Transverse colon (tissue), 4 donors: Measurements from ENCODE around the gene HIVEP3.

ENCODE experiments used
- CTCF ChIP-seq, 5 experiments: fragments of 200-600 bp in 3 of 5; fragments of 450-650 bp in 2 of 5; sonication (generic) in 3 of 5; IDR thresholded peaks; 1 replicate in 2 of 5; 2 replicates in 3 of 5; pipeline ENCODE4 v1.5.1; 2016 to 2017; ENCODE audit warnings: antibody characterized with exemption in 5 of 5, inconsistent platforms in 3 of 5, mild to moderate bottlenecking in 2 of 5, moderate library complexity in 1 of 5
- EP300 ChIP-seq: sonication (generic); formaldehyde crosslinking; IDR thresholded peaks from one replicate; pipeline ENCODE4 v1.6.1; 2017; ENCODE audit warnings: antibody characterized with exemption, low read depth
- POLR2A ChIP-seq: fragments of 450-650 bp; IDR thresholded peaks from one replicate; pipeline ENCODE4 v1.6.1; 2016; ENCODE audit warnings: antibody characterized with exemption, mild to moderate bottlenecking, moderate library complexity
- POLR2AphosphoS5 ChIP-seq, 3 donors: sonication (generic); formaldehyde crosslinking; IDR thresholded peaks; one replicate each; pipeline ENCODE4 v1.6.1; 2016; ENCODE audit warnings: antibody characterized with exemption in 3 of 3

GRCh38 chr1:41730806-41731205, 187.9 kb downstream of the HIVEP3 start:
- TF ChIP-seq CTCF (IDR thresholded peaks at IDR 0.05) (no peak), POLR2A (no peak), EP300 (no peak), POLR2AphosphoS5 (IDR thresholded peaks at IDR 0.05) (no peak)
